Superior temporal gyrus (tissue), 1 donor: ENCODE results near the gene ST7L.

Experiments
- DNase-seq: peaks from one replicate; pipeline ENCODE4 v3.0.0-alpha.2; 2016; ENCODE audit errors: extremely low spot score

The ST7L gene

GRCh38 chr1:112544751-112545150, 74.2 kb downstream of the ST7L start:
- no peak for DNase-seq

- no peak for DNase-seq
These were observed 74.8 kb downstream of the ST7L start for GRCh38 chr1:112544011-112544688.

- DNase-seq, result no peak
These were observed 76.6 kb downstream of the ST7L start for GRCh38 chr1:112542206-112542973.

GRCh38 chr1:112541299-112541698, 77.6 kb downstream of the ST7L start:
- DNase-seq, result no peak

GRCh38 chr1:112540226-112540794, 78.6 kb downstream of the ST7L start:
- no peak for DNase-seq

GRCh38 chr1:112538883-112539282, 80.1 kb downstream of the ST7L start:
- DNase-seq, result no peak

GRCh38 chr1:112537456-112537855, 81.5 kb downstream of the ST7L start:
- DNase-seq, result no peak

- no peak for DNase-seq
These were observed 82.4 kb downstream of the ST7L start for GRCh38 chr1:112536561-112536960.

- no peak for DNase-seq
These were observed 85.9 kb downstream of the ST7L start for GRCh38 chr1:112533029-112533428.

GRCh38 chr1:112532064-112532463, 86.9 kb downstream of the ST7L start:
- no peak for DNase-seq

GRCh38 chr1:112530832-112531231, 88.1 kb downstream of the ST7L start:
- DNase-seq, result no peak

- DNase-seq, result no peak
These were observed 89.6 kb downstream of the ST7L start for GRCh38 chr1:112529301-112529700.

GRCh38 chr1:112528076-112528475, 90.9 kb downstream of the ST7L start:
- DNase-seq, result no peak

- no peak for DNase-seq
These were observed 91.5 kb downstream of the ST7L start for GRCh38 chr1:112527266-112528010.

- no peak for DNase-seq
These were observed 94.0 kb downstream of the ST7L start for GRCh38 chr1:112524986-112525385.

GRCh38 chr1:112524251-112524650, 94.7 kb downstream of the ST7L start:
- no peak for DNase-seq

GRCh38 chr1:112522621-112523020, 96.3 kb downstream of the ST7L start:
- no peak for DNase-seq

GRCh38 chr1:112520166-112520565, 98.8 kb downstream of the ST7L start:
- DNase-seq, result no peak

- DNase-seq, result no peak
These were observed 100.8 kb downstream of the ST7L start for GRCh38 chr1:112518186-112518585.

GRCh38 chr1:112517646-112518045, 101.3 kb downstream of the ST7L start:
- DNase-seq, result no peak

- DNase-seq, result no peak
These were observed 101.7 kb downstream of the ST7L start for GRCh38 chr1:112517231-112517630.

- DNase-seq, result no peak
These were observed 102.8 kb downstream of the ST7L start for GRCh38 chr1:112516141-112516540.
